RWPE2 (cell line): ENCODE measurements around the gene EFNA3.

Experiments used
- ATAC-seq: fragments of 200-7000 bp; cut with Tn5 transposase; 3 replicates; pipeline ENCODE4 v1.9.1; 2021; ENCODE audit warnings: low read depth
- DNase-seq: peaks from one replicate; pipeline ENCODE4 v3.0.0-alpha.2; 2020; ENCODE audit warnings: low spot score
- H3K27ac ChIP-seq: fragments of 450-650 bp; 2 replicates; pipeline ENCODE4 v1.5.1; 2017; ENCODE audit warnings: mild to moderate bottlenecking; ENCODE audit not compliant: poor library complexity, severe bottlenecking
- H3K27me3 ChIP-seq: fragments of 250-450 bp; sonication (Bioruptor Pico); 2 replicates; pipeline ENCODE4 v1.5.1; 2021; ENCODE audit warnings: mild to moderate bottlenecking, moderate library complexity; ENCODE audit not compliant: insufficient read depth, poor library complexity, severe bottlenecking
- H3K36me3 ChIP-seq: fragments of 250-450 bp; sonication (Bioruptor Pico); 2 replicates; pipeline ENCODE4 v1.5.1; 2020; ENCODE audit warnings: low read depth, mild to moderate bottlenecking, moderate library complexity
- H3K4me1 ChIP-seq: fragments of 250-450 bp; sonication (Bioruptor Pico); 2 replicates; pipeline ENCODE4 v1.5.1; 2021; ENCODE audit warnings: mild to moderate bottlenecking, moderate library complexity; ENCODE audit not compliant: insufficient read depth, poor library complexity, severe bottlenecking
- H3K4me3 ChIP-seq: fragments of 250-450 bp; sonication (Bioruptor Pico); 2 replicates; pipeline ENCODE4 v1.5.1; 2021; ENCODE audit warnings: mild to moderate bottlenecking, moderate library complexity; ENCODE audit not compliant: severe bottlenecking
- H3K9me3 ChIP-seq: fragments of 250-450 bp; sonication (Bioruptor Pico); 2 replicates; pipeline ENCODE4 v1.5.1; 2021; ENCODE audit warnings: mild to moderate bottlenecking, moderate library complexity; ENCODE audit not compliant: severe bottlenecking
- TF ChIP-seq, protein P1 (sequence below): fragments of 450-650 bp; IDR thresholded peaks from one replicate; pipeline ENCODE4 v1.5.1; 2017; ENCODE audit warnings: mild to moderate bottlenecking, moderate library complexity; ENCODE audit not compliant: poor library complexity, severe bottlenecking

EFNA3 gene

DNA sequence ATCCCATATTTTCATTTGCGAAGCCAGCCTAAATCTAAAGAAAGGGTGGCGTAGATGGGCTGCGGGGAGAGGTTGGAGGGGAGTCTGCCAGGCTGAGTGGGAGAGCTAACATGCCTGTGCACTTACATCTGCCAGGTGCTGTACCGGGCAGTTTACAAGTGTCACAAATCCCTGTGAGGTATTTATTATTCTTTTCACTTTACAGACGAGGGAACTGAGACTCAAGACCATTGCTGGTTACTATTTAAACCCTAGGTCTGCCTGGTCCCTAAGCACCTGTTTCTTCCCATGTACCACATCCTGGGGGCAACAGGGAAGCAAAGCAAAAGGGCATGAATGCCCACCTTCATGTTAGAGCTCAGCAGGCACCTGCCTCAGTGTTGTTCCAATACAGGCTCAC lies 29.7 kb downstream of the EFNA3 start:
- no peak for ATAC-seq

GRCh38 chr1:155110381-155110780 lies 31.7 kb downstream of the EFNA3 start:
- no peak for DNase-seq
- Histone ChIP-seq H3K4me3 (no peak overlapping the region), H3K36me3 (no peaks in the 10 kb centered on the region), H3K27ac (no peak overlapping the region), H3K4me1 (no peaks in the 10 kb centered on the region), H3K27me3 (no peaks in the 10 kb centered on the region), H3K9me3 (no peaks in the 10 kb centered on the region)
- TF ChIP-seq, protein P1, sequence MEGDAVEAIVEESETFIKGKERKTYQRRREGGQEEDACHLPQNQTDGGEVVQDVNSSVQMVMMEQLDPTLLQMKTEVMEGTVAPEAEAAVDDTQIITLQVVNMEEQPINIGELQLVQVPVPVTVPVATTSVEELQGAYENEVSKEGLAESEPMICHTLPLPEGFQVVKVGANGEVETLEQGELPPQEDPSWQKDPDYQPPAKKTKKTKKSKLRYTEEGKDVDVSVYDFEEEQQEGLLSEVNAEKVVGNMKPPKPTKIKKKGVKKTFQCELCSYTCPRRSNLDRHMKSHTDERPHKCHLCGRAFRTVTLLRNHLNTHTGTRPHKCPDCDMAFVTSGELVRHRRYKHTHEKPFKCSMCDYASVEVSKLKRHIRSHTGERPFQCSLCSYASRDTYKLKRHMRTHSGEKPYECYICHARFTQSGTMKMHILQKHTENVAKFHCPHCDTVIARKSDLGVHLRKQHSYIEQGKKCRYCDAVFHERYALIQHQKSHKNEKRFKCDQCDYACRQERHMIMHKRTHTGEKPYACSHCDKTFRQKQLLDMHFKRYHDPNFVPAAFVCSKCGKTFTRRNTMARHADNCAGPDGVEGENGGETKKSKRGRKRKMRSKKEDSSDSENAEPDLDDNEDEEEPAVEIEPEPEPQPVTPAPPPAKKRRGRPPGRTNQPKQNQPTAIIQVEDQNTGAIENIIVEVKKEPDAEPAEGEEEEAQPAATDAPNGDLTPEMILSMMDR, result no peak
- no peak for ATAC-seq

More for the DNA sequence above, 29.7 kb downstream of the EFNA3 start:
- Histone ChIP-seq H3K4me3 (no peak overlapping the region), H3K9me3 (no peaks in the 10 kb centered on the region), H3K4me1 (no peaks in the 10 kb centered on the region), H3K27me3 (no peaks in the 10 kb centered on the region), H3K27ac (no peak overlapping the region), H3K36me3 (no peaks in the 10 kb centered on the region)
- TF ChIP-seq, protein P1, result no peak
- DNase-seq, result no peak

GRCh38 chr1:155110826-155111225 lies 32.2 kb downstream of the EFNA3 start:
- ATAC-seq, result no peak
- TF ChIP-seq, protein P1, result no peak
- no peaks in the 10 kb centered on the region for H3K27me3 ChIP-seq
- H3K9me3 ChIP-seq, result no peaks in the 10 kb centered on the region
- H3K27ac ChIP-seq, result no peak overlapping the region
- H3K36me3 ChIP-seq, result no peaks in the 10 kb centered on the region
- H3K4me1 ChIP-seq, result no peaks in the 10 kb centered on the region
- DNase-seq, result no peak
- H3K4me3 ChIP-seq, result no peak overlapping the region

DNA sequence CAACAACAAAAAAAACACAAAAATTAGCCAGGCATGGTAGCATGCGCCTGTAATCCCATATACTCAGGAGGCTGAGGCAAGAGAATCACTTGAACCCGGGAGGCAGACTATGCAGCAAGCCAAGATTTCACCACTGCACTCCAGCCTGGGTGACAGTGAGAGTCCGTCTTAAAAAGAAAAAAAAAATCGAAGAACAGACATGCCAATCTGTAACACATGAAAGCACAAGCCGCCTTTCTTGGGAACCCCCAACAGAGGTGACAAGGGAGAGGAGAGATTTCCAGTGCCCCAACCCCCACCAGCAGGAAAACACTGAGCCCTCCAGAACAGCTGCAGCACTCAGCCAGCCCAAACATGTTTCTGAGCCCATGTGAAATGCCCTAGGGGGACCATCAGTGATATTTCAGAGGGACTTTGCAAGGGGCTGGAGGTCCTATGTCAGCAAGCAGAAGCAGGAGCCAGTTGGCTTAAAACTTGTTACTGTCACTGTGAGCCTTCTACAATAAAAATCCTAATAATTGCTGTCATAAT lies 34.9 kb downstream of the EFNA3 start:
- Histone ChIP-seq H3K9me3 (no peaks in the 10 kb centered on the region), H3K27ac (no peak overlapping the region), H3K27me3 (no peaks in the 10 kb centered on the region), H3K36me3 (no peaks in the 10 kb centered on the region), H3K4me1 (no peaks in the 10 kb centered on the region), H3K4me3 (no peak overlapping the region)
- DNase-seq (no peak), ATAC-seq (no peak)
- TF ChIP-seq, protein P1, result no peak

- DNase-seq (no peak), ATAC-seq (no peak)
- Histone ChIP-seq H3K4me3 (no peak overlapping the region), H3K27ac (no peak overlapping the region), H3K9me3 (no peaks in the 10 kb centered on the region), H3K36me3 (no peaks in the 10 kb centered on the region), H3K27me3 (no peaks in the 10 kb centered on the region), H3K4me1 (no peaks in the 10 kb centered on the region)
- TF ChIP-seq, protein P1, result no peak
These were observed 37.6 kb downstream of the EFNA3 start for GRCh38 chr1:155116113-155116764.
